GM18511 (cell line): ENCODE results near the gene MAJIN.

ENCODE experiments used
- ATAC-seq: cut with Tn5 transposase; IDR thresholded peaks from one replicate; pipeline ENCODE4 v1.9.1; 2021; ENCODE audit warnings: mild to moderate bottlenecking, moderate library complexity; ENCODE audit not compliant: unreplicated experiment

The MAJIN gene

DNA sequence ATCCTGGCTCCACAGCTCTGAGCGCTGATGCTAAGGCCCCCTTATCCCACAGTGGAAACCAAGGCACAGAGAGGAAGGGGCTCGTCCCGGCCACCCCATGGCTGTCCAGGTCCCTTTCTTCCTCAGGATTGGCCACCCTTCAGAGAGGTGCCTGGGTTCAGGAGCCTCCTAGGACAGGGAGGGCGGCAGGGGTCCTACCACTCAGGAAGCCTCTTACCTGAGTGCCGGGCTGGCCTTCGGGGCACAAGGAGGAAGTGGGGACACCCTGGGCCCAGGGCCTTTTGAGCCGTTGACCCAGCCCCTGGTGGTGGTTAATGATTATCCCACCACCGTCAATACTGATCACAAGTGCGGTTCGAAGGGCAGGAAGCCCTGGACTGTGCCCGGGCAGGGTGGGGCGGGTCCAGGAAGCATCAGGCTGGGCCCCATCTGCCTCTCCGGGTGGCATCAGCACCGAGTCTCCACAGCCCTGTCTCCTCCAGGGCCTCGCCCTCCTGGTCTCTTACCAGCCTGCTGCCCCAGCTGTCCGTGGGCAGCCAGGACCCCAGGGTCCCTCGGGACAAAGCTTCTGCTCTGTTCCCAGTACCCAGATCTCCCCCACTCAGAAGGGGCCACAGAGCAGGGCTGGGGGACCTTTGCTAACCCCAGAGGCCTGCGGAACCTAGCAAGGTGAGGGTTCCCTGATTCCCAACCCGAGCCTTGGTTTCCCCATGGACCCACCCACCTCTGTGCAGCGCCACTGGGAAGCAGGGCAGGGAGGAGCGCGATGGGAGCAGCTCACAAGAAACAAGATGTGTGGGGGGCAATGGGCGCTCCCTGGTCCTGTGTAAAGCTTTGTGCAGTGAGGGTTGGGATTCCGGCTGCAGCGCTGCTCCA is 78.5 kb downstream of the MAJIN start:
- ATAC-seq = no peak

DNA sequence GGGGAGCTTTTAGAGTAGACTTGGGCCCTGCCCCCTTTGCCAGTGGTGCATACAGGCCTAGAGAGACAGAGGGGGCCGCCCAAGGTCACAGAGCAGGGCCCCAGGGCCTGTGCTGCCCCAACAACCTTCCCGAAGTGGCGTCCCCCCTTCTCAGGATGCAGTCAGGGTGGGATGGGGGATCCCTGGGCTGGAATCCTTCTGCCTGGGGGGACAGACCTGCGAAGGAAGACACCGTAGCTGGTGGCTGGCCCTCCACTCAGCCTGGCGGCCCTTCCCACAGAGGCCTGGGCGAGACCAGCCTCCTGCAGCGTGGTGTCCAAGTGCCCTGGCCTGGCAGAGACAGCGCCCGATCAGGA is 79.1 kb downstream of the MAJIN start:
- ATAC-seq = no peak

DNA sequence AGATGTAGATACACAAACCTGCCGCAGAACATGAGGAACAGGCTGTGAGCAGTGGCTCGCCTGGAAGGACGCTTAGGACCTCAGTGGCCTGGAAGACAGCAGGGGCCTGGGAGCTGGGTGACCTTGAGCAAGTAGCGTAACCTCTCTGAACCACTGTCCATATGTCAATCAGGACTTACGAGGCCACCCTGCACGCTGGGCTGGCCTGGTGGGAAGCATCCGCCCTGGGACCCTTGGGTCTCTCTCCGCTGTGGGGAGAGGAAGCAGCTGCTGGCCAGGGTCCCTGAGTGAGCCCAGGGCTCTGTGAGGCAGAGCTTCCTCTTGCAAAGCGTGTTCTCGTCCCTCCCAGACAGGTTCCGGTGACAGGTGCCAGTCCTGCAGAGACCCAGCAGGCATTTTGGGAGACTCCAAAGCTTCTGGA is 79.5 kb downstream of the MAJIN start:
- no peak for ATAC-seq

DNA sequence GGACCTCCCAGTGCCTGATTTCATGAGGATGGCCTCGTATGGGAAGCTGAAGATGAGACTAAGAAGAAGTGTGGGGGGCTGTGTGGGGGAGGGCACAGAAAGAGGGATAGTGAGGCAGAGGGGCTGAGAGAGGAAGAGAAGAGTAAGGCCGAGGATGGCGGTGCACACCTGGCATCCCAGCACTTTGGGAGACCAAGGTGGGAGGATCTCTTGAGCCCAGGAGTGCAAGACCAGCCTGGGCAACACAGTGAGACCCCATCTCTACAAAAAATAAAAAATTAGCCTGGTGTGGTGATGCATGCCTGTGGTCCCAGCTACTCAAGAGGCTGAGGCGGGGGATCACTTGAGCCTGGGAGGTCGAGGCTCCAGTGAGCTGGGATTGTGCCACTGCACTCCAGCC is 80.0 kb downstream of the MAJIN start:
- ATAC-seq = no peak

DNA sequence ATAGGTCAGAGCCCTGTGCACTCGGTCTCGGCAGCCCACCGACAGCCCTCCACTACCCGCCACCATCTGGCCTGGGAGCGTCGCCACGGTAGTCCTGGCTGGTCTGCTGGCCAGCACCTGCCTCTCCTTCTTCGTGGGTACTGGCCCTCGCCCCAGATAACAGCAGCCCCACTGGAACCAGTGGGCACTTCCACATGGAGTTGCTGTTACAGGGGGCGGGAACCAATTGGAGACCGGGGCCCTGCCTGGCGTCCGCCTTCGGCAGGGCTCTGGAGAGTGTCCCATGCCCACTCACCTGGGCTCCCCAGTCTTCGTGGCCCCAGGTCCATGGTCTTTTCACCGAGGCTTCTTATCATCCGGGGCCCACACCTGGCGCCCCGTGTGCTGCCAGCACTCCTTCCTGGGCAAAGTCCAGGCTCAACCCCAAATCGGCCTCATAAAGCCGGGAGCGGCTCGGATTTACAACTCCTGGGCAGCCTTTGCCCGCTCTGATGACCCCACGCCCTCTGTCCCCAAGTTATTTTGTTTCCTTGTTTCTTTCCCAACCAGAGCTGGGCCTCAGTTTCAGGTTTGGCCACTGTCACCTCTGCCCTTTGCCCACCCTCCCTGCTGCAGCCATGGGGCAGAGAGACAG is 80.6 kb downstream of the MAJIN start:
- no peak for ATAC-seq

DNA sequence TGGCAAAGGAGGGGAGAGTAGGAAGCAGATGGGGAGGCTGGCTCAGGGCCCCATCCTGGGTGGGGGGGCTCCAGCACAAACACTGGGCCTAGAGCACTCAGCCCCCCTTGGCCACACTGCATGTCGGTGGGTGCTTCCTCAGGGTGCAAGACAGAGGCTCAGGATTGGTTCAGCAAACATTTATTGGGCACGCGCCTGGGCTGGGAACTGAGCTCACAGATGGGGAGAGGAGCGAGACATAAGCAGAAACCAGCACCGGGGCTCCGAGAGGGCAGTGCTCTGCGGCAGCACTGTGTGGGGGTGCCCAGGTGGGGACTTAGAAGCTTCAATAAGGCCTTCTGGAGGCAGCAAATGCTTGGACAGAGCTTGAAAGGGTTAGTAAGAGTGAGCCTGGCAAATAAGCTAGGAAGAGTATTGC is 81.4 kb downstream of the MAJIN start:
- no peak for ATAC-seq

DNA sequence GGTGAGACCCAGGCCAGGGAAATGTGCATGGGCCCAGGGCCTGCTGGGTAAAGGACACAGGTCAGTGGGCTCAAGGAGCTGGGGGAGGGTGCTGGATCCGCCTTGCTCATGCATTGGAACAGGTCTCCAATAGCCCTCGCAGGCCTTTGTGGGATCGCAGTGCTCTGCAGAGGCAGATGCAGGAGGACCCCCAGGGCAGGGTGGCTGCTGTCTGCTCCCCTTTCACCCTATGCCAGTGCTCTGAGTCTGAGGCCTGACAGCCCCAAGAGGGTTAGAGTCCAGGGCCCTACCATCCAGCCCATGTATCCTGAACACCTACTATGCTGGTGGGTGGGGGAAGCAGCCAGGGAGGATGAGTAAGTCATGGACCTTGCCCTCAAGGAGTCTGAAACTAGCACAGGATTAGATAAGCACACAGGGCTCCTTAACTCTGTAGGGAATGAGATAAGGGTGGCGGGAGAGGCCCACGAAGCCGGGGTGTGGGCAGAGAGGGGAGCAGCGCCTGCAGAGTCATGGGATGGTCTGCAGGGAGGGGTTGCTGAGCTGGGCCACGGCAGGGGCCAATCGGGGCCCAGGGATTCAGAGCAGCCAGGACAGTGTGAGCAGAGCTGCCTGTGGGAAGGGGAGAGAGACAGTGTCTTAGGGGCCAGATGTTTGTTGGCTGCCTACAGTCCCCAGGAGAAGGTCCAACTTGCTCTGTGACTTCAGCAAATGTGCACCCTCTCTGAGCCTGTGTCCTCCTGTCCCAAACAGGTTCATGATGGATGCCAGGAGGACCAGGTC is 83.0 kb downstream of the MAJIN start:
- no peak for ATAC-seq

DNA sequence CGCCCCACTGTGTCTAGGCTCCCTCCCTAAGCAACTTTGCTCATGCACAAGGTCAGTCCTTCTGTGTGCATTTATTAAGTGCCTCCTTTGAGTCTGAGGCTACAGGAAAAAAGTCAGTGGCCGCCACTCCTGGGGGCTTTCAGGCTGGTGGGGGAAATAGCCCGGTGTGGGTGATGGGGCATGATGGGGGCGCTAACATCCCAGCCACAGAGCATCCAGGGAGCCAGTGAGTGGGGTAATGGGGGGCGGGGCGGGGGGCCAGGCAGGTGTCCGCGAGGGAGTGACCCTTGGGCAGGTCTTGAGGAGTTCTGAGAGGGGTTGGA is 83.5 kb downstream of the MAJIN start:
- no peak for ATAC-seq
